ENCODE results near the gene RPL7L1. TPM values are rescaled to one million over a fixed set of nuclear protein-coding genes. Genes with fewer than 3 reads are reported as not detected.

The RPL7L1 gene
- total RNA-seq, result 64.4 TPM
- 10 to 100 TPM; 48.4 to 60.9 (median 54.2) TPM for polyA plus RNA-seq

GRCh38 chr6:42879372-42880239 lies at the start of gene RPL7L1:
Gene RPL7L1, plus strand, starts transcription at chr6:42879616. Its CDS starts 295 bp downstream, at chr6:42879911.
- H3K27ac ChIP-seq (ENCODE audit: insufficient read depth, low read length, poor library complexity, severe bottlenecking), result peak within 1 kb of the TSS; percentile 93
- peaks cover 0 to 36% (median 14%) of the 10 kb centered on the region in 4 donors for H3K4me1 Mint-ChIP-seq
- H3K4me3 Mint-ChIP-seq, result peak within 1 kb of the TSS; percentile 93 to 99 (median 97)
- peaks cover 27% of the 10 kb centered on the region for H3K36me3 ChIP-seq (ENCODE audit: control insufficient read depth, insufficient read depth, low read length)
- no peaks in the 10 kb centered on the region for H3K9me3 Mint-ChIP-seq
- peak; percentile 93 for ATAC-seq (ENCODE audit: low read depth in 2 of 2)
- H3K4me3 ChIP-seq (ENCODE audit: low read depth, low read length), result peak within 1 kb of the TSS; percentile 98
- no peaks in the 10 kb centered on the region for H3K27me3 Mint-ChIP-seq
- H3K4me1 ChIP-seq (ENCODE audit: control insufficient read depth, insufficient read depth, low read length, poor library complexity, severe bottlenecking), result peaks cover 23% of the 10 kb centered on the region
- H3K27me3 ChIP-seq (ENCODE audit: control insufficient read depth, insufficient read depth, low read length), result no peaks in the 10 kb centered on the region
- peak within 1 kb of the TSS; percentile 99 to 100 (median 99) for H3K27ac Mint-ChIP-seq
- H3K9me3 ChIP-seq (ENCODE audit: control insufficient read depth in 2 of 2, low read length in 2 of 2), result no peaks in the 10 kb centered on the region
- peak; percentile 77 to 92 (median 91) for DNase-seq
- H3K36me3 Mint-ChIP-seq, result peaks cover 22% of the 10 kb centered on the region

DNA sequence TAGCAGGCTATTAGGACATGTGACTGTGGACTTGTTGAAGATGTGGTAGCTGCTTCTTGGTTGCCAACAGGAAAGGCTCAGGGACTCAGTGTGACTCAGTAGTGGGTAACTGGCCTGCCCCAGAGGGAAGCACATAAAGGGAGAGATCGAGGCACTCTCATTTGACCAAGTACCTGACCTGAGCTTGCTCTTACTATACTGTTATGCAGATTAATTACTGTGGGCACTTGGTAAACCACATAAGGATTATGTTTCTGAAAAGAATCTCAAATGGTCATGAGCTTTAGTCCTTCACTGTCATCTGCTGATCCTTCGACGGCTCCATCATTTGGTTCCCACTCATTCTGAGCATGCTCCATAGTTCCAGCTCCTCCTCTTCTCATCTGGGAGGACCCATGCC lies 48.2 kb upstream of the RPL7L1 start:
- no peak for ATAC-seq (ENCODE audit: low read depth in 2 of 2)
- Mint-ChIP-seq H3K27ac (peak overlapping the region in 2 of 3 donors; percentile 51 to 74), H3K36me3 (peaks cover 48% of the 10 kb centered on the region), H3K27me3 (no peaks in the 10 kb centered on the region), H3K9me3 (no peaks in the 10 kb centered on the region), H3K4me3 (no peak overlapping the region), H3K4me1 (peaks cover 0 to 27% (median 11%) of the 10 kb centered on the region in 4 donors)
- peaks cover 67% of the 10 kb centered on the region for H3K36me3 ChIP-seq (ENCODE audit: control insufficient read depth, insufficient read depth, low read length)
- DNase-seq, result no peak
- no peaks in the 10 kb centered on the region for H3K9me3 ChIP-seq (ENCODE audit: control insufficient read depth in 2 of 2, low read length in 2 of 2)
- no peaks in the 10 kb centered on the region for H3K4me1 ChIP-seq (ENCODE audit: control insufficient read depth, insufficient read depth, low read length, poor library complexity, severe bottlenecking)
- H3K27ac ChIP-seq (ENCODE audit: insufficient read depth, low read length, poor library complexity, severe bottlenecking), result no peak overlapping the region
- no peak overlapping the region for H3K4me3 ChIP-seq (ENCODE audit: low read depth, low read length)
- no peaks in the 10 kb centered on the region for H3K27me3 ChIP-seq (ENCODE audit: control insufficient read depth, insufficient read depth, low read length)

DNA sequence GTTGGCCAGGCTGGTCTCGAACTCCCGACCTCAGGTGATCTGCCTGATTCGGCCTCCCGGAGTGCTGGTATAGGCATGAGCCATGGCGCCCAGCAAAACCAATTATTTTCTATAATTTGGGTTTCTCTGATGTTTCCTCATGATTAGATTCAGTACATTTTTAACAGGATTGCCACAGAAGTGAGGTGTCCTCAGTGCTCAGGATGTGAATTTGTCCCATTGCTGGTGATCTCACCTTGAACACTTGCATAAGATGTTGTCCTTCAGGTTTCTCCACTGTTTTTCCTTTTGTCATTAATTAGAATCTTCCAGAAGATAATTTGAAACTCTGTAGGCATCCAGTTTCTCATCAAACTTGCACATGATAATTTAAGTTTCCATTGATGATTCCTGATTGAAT lies 45.4 kb upstream of the RPL7L1 start:
- Histone ChIP-seq H3K4me3 (ENCODE audit: low read depth, low read length) (no peak overlapping the region), H3K36me3 (ENCODE audit: control insufficient read depth, insufficient read depth, low read length) (peaks cover 51% of the 10 kb centered on the region), H3K4me1 (ENCODE audit: control insufficient read depth, insufficient read depth, low read length, poor library complexity, severe bottlenecking) (no peaks in the 10 kb centered on the region), H3K27ac (ENCODE audit: insufficient read depth, low read length, poor library complexity, severe bottlenecking) (no peak overlapping the region), H3K9me3 (ENCODE audit: control insufficient read depth in 2 of 2, low read length in 2 of 2) (no peaks in the 10 kb centered on the region), H3K27me3 (ENCODE audit: control insufficient read depth, insufficient read depth, low read length) (no peaks in the 10 kb centered on the region)
- H3K4me3 Mint-ChIP-seq, result no peak overlapping the region
- no peaks in the 10 kb centered on the region for H3K27me3 Mint-ChIP-seq
- H3K4me1 Mint-ChIP-seq, result peaks cover 0 to 27% (median 11%) of the 10 kb centered on the region in 4 donors
- peaks cover 29% of the 10 kb centered on the region for H3K36me3 Mint-ChIP-seq
- no peaks in the 10 kb centered on the region for H3K9me3 Mint-ChIP-seq
- H3K27ac Mint-ChIP-seq, result peak overlapping the region in 1 of 3 donors; percentile 3
- DNase-seq, result no peak
- no peak for ATAC-seq (ENCODE audit: low read depth in 2 of 2)

GRCh38 chr6:42841844-42842584 lies 37.4 kb upstream of the RPL7L1 start:
- Mint-ChIP-seq H3K4me3 (no peak overlapping the region), H3K27ac (peak overlapping the region in 2 of 3 donors; percentile 69 to 81), H3K36me3 (peaks cover 22% of the 10 kb centered on the region), H3K4me1 (peaks cover 0 to 20% (median 12%) of the 10 kb centered on the region in 4 donors), H3K27me3 (no peaks in the 10 kb centered on the region), H3K9me3 (no peaks in the 10 kb centered on the region)
- Histone ChIP-seq H3K36me3 (ENCODE audit: control insufficient read depth, insufficient read depth, low read length) (peaks cover 18% of the 10 kb centered on the region), H3K4me1 (ENCODE audit: control insufficient read depth, insufficient read depth, low read length, poor library complexity, severe bottlenecking) (no peaks in the 10 kb centered on the region), H3K27me3 (ENCODE audit: control insufficient read depth, insufficient read depth, low read length) (no peaks in the 10 kb centered on the region), H3K27ac (ENCODE audit: insufficient read depth, low read length, poor library complexity, severe bottlenecking) (no peak overlapping the region), H3K9me3 (ENCODE audit: control insufficient read depth in 2 of 2, low read length in 2 of 2) (no peaks in the 10 kb centered on the region), H3K4me3 (ENCODE audit: low read depth, low read length) (no peak overlapping the region)
- ATAC-seq (ENCODE audit: low read depth in 2 of 2), result no peak
- DNase-seq, result no peak

DNA sequence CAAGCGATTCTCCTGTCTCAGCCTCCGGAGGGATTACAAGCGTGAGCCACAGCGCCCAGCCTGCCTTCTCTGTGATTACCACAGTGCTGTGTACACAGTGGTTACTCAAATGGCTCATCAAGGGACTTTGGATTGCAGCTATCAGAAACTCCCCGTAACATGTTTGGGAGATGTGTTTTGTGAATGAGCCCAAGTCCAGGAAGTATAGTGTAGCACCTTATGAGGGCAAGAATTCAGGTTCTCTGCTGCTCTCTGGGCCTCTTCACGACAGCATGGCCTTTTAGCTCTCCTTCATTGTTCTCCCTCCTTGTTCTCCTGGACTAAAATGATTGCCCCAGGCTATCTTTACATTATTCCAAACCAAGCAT lies 34.1 kb upstream of the RPL7L1 start:
- H3K9me3 Mint-ChIP-seq, result no peaks in the 10 kb centered on the region
- peaks cover 0 to 18% (median 10%) of the 10 kb centered on the region in 4 donors for H3K4me1 Mint-ChIP-seq
- H3K27me3 ChIP-seq (ENCODE audit: control insufficient read depth, insufficient read depth, low read length), result no peaks in the 10 kb centered on the region
- no peak overlapping the region for H3K27ac ChIP-seq (ENCODE audit: insufficient read depth, low read length, poor library complexity, severe bottlenecking)
- no peaks in the 10 kb centered on the region for H3K9me3 ChIP-seq (ENCODE audit: control insufficient read depth in 2 of 2, low read length in 2 of 2)
- H3K27ac Mint-ChIP-seq, result peak overlapping the region in 1 of 3 donors; percentile 26
- H3K27me3 Mint-ChIP-seq, result no peaks in the 10 kb centered on the region
- no peak overlapping the region for H3K4me3 Mint-ChIP-seq
- no peak overlapping the region for H3K4me3 ChIP-seq (ENCODE audit: low read depth, low read length)
- DNase-seq (no peak), ATAC-seq (ENCODE audit: low read depth in 2 of 2) (no peak)
- peaks cover 12% of the 10 kb centered on the region for H3K36me3 ChIP-seq (ENCODE audit: control insufficient read depth, insufficient read depth, low read length)
- peaks cover 22% of the 10 kb centered on the region for H3K36me3 Mint-ChIP-seq
- no peaks in the 10 kb centered on the region for H3K4me1 ChIP-seq (ENCODE audit: control insufficient read depth, insufficient read depth, low read length, poor library complexity, severe bottlenecking)

DNA sequence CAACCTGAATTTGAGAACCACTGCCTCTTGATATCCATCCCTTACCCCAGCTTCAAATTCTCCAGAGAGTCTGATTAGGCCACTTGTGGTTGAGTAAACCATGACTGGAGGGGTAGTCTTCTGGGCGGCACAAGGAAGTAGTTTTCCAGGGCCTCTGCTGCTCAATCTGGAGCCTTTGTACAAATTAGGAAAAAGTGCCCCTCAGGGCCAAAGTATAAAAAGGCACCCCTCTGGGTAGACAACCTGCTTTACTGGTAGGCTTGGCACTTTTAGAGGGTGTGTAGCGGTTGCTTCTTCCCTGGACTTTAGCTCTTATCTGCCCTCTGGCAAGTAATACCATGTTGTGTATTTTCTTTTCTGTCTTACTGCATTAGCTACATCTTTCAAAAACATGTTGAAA lies 32.9 kb upstream of the RPL7L1 start:
- Mint-ChIP-seq H3K4me3 (no peak overlapping the region), H3K27ac (peak overlapping the region in 2 of 3 donors; percentile 59 to 60)

DNA sequence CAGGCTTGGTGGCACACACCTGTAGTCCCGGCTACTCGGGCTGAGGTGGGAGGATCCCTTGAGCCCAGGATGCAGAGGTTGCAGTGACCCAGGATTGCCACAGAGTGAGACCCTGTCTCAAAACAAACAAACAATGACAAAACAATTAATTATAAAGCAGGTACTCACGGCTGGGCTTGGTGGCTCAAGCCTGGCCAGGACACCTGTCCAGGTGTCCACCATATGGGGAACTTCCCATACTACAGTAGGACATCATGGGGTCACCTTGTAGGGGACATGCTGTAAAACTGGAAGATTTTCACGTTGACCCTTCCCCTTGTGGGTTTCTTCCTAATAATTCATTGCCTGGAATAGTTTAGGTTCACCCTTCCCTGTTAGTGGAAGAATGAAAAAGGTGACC lies 30.7 kb upstream of the RPL7L1 start:
- no peaks in the 10 kb centered on the region for H3K27me3 Mint-ChIP-seq
- H3K27ac Mint-ChIP-seq, result no peak overlapping the region
- DNase-seq, result no peak
- Histone ChIP-seq H3K27me3 (ENCODE audit: control insufficient read depth, insufficient read depth, low read length) (no peaks in the 10 kb centered on the region), H3K27ac (ENCODE audit: insufficient read depth, low read length, poor library complexity, severe bottlenecking) (no peak overlapping the region), H3K36me3 (ENCODE audit: control insufficient read depth, insufficient read depth, low read length) (peaks cover 22% of the 10 kb centered on the region), H3K4me1 (ENCODE audit: control insufficient read depth, insufficient read depth, low read length, poor library complexity, severe bottlenecking) (no peaks in the 10 kb centered on the region), H3K4me3 (ENCODE audit: low read depth, low read length) (no peak overlapping the region), H3K9me3 (ENCODE audit: control insufficient read depth in 2 of 2, low read length in 2 of 2) (no peaks in the 10 kb centered on the region)
- no peak overlapping the region for H3K4me3 Mint-ChIP-seq
- H3K36me3 Mint-ChIP-seq, result peaks cover 23% of the 10 kb centered on the region
- peaks cover 0 to 10% (median 6%) of the 10 kb centered on the region in 4 donors for H3K4me1 Mint-ChIP-seq
- no peaks in the 10 kb centered on the region for H3K9me3 Mint-ChIP-seq
- no peak for ATAC-seq (ENCODE audit: low read depth in 2 of 2)

More for the DNA sequence above, 32.9 kb upstream of the RPL7L1 start:
- Histone ChIP-seq H3K4me1 (ENCODE audit: control insufficient read depth, insufficient read depth, low read length, poor library complexity, severe bottlenecking) (no peaks in the 10 kb centered on the region), H3K9me3 (ENCODE audit: control insufficient read depth in 2 of 2, low read length in 2 of 2) (no peaks in the 10 kb centered on the region), H3K4me3 (ENCODE audit: low read depth, low read length) (no peak overlapping the region), H3K27me3 (ENCODE audit: control insufficient read depth, insufficient read depth, low read length) (no peaks in the 10 kb centered on the region), H3K36me3 (ENCODE audit: control insufficient read depth, insufficient read depth, low read length) (peaks cover 13% of the 10 kb centered on the region), H3K27ac (ENCODE audit: insufficient read depth, low read length, poor library complexity, severe bottlenecking) (no peak overlapping the region)
- no peak for DNase-seq
- Mint-ChIP-seq H3K27me3 (no peaks in the 10 kb centered on the region), H3K36me3 (peaks cover 21% of the 10 kb centered on the region), H3K9me3 (no peaks in the 10 kb centered on the region), H3K4me1 (peaks cover 0 to 16% (median 9%) of the 10 kb centered on the region in 4 donors)
- no peak for ATAC-seq (ENCODE audit: low read depth in 2 of 2)

Measured in CD4-positive, CD25-positive, alpha-beta regulatory T cell (primary cell).